ENCODE data around the gene CTDSPL. TPM values are rescaled to one million over a fixed set of nuclear protein-coding genes. Genes with fewer than 3 reads are reported as not detected.

CTDSPL gene
- total and polyA plus RNA-seq, 10 of the 15 experiments (the other 5 are each of a cell fraction or from before 2014, with no cell fraction given): 0.05 to 0.51 (median 0.18) TPM; not detected in 6

GRCh38 chr3:37832480-37832879 lies 29.2 kb upstream of the CTDSPL start:
- no peak for FAIRE-seq
- no peak for DNase-seq (ENCODE audit: low read depth, low spot score)
- intact Hi-C loops (cut with micrococcal nuclease; ENCODE audit: unreplicated experiment) (no loop called here), in situ Hi-C loops (cut with MboI) (no loop called here)
- Histone ChIP-seq H3K27me3 (replicated peaks in 1 of 2; ENCODE audit: control insufficient read depth in 2 of 2, insufficient read depth in 2 of 2, low read length in 1 of 2) (0 out of 4 replicates have a peak, but pooled peaks cover 0 to 2% of the 10 kb centered on the region in 2 experiments), H2AFZ (ENCODE audit: control insufficient read depth, low read depth, low read length) (no peak overlapping the region), H3K4me1 (ENCODE audit: control insufficient read depth, insufficient read depth, low read length) (no peaks in the 10 kb centered on the region), H4K20me1 (ENCODE audit: control insufficient read depth, insufficient read depth) (no peaks in the 10 kb centered on the region), H3K36me3 (ENCODE audit: control insufficient read depth in 2 of 2, insufficient read depth in 2 of 2, low read length in 1 of 2) (no peaks in the 10 kb centered on the region), H3K9ac (ENCODE audit: control insufficient read depth, insufficient read depth, low read length) (no peak overlapping the region), H3K4me2 (ENCODE audit: control insufficient read depth, insufficient read depth) (no peak overlapping the region), H3K4me3 (no peak overlapping the region), H3K27ac (ENCODE audit: control insufficient read depth, insufficient read depth) (no peak overlapping the region), H3K9me3 (replicated peaks; ENCODE audit: control insufficient read depth, insufficient read depth, low read length) (no peaks in the 10 kb centered on the region), H3K79me2 (ENCODE audit: control insufficient read depth, insufficient read depth, low read length) (no peaks in the 10 kb centered on the region)
- ChIA-PET RAD21 (ENCODE audit: unreplicated experiment) (no interaction called here), POLR2A (no interaction called here), SMC1A (ENCODE audit: uncharacterized antibody, unreplicated experiment) (no interaction called here), CTCF (no interaction called here)
- BruUV-seq (replicated peaks): no TSS peak
- TF ChIP-seq, protein P1, sequence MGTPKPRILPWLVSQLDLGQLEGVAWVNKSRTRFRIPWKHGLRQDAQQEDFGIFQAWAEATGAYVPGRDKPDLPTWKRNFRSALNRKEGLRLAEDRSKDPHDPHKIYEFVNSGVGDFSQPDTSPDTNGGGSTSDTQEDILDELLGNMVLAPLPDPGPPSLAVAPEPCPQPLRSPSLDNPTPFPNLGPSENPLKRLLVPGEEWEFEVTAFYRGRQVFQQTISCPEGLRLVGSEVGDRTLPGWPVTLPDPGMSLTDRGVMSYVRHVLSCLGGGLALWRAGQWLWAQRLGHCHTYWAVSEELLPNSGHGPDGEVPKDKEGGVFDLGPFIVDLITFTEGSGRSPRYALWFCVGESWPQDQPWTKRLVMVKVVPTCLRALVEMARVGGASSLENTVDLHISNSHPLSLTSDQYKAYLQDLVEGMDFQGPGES (IDR thresholded peaks at IDR 0.05): no peak
- TF ChIP-seq KAT2A (conservative IDR thresholded peaks at IDR 0.05; ENCODE audit: control insufficient read depth, low read depth, low read length): no peak
- no peak for TF ChIP-seq ETV6 (conservative IDR thresholded peaks at IDR 0.05 in 1 of 2, IDR thresholded peaks at IDR 0.05 in 1 of 2; ENCODE audit: borderline replicate concordance in 1 of 2, low read depth in 1 of 2)
- no peak for TF ChIP-seq RFX5 (IDR thresholded peaks at IDR 0.05; ENCODE audit: low read depth, low read length)
- TF ChIP-seq USF1 (IDR thresholded peaks at IDR 0.05; ENCODE audit: borderline replicate concordance, extremely low read length, insufficient read depth, low read depth, low read length): no peak
- TF ChIP-seq, protein P2, sequence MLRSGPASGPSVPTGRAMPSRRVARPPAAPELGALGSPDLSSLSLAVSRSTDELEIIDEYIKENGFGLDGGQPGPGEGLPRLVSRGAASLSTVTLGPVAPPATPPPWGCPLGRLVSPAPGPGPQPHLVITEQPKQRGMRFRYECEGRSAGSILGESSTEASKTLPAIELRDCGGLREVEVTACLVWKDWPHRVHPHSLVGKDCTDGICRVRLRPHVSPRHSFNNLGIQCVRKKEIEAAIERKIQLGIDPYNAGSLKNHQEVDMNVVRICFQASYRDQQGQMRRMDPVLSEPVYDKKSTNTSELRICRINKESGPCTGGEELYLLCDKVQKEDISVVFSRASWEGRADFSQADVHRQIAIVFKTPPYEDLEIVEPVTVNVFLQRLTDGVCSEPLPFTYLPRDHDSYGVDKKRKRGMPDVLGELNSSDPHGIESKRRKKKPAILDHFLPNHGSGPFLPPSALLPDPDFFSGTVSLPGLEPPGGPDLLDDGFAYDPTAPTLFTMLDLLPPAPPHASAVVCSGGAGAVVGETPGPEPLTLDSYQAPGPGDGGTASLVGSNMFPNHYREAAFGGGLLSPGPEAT (IDR thresholded peaks at IDR 0.05; ENCODE audit: low read depth): no peak
- TF ChIP-seq FOS (IDR thresholded peaks at IDR 0.05; ENCODE audit: borderline replicate concordance, extremely low read depth, insufficient read length): no peak
- no peak for TF ChIP-seq BRCA1 (IDR thresholded peaks at IDR 0.05; ENCODE audit: low read depth, low read length)
- TF ChIP-seq NR2C1 (IDR thresholded peaks at IDR 0.05): no peak
- TF ChIP-seq, protein P3, sequence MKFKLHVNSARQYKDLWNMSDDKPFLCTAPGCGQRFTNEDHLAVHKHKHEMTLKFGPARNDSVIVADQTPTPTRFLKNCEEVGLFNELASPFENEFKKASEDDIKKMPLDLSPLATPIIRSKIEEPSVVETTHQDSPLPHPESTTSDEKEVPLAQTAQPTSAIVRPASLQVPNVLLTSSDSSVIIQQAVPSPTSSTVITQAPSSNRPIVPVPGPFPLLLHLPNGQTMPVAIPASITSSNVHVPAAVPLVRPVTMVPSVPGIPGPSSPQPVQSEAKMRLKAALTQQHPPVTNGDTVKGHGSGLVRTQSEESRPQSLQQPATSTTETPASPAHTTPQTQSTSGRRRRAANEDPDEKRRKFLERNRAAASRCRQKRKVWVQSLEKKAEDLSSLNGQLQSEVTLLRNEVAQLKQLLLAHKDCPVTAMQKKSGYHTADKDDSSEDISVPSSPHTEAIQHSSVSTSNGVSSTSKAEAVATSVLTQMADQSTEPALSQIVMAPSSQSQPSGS (IDR thresholded peaks at IDR 0.05; ENCODE audit: low read length): no peak
- TF ChIP-seq YY1 (IDR thresholded peaks at IDR 0.05; ENCODE audit: low read depth, low read length): no peak
- no peak for TF ChIP-seq NR2C2 (IDR thresholded peaks at IDR 0.05; ENCODE audit: borderline replicate concordance, control insufficient read depth, insufficient read length, low read depth)
- no peak for TF ChIP-seq POLR2AphosphoS5 (IDR thresholded peaks at IDR 0.05; ENCODE audit: low read length)
- no peak for TF ChIP-seq USF2 (IDR thresholded peaks at IDR 0.05; ENCODE audit: borderline replicate concordance, low read depth, low read length)
- no peak for TF ChIP-seq BCL3 (IDR thresholded peaks at IDR 0.05; ENCODE audit: borderline replicate concordance, insufficient read depth, low read depth, low read length, poor library complexity, severe bottlenecking)
- no peak for TF ChIP-seq ZNF207 (IDR thresholded peaks at IDR 0.05; ENCODE audit: borderline replicate concordance)
- 70% methylated on average over 3 of the region's 3 CpGs for WGBS (ENCODE audit: insufficient coverage, insufficient replicate concordance, low lambda C conversion rate, missing lambda C conversion rate)
- ATAC-seq: no peak

Data from GM12878 (cell line).